ENCODE results near the gene SLC2A4RG. TPM values are rescaled to one million over a fixed set of nuclear protein-coding genes. Genes with fewer than 3 reads are reported as not detected.
A peak's percentile ranks its signal among the peaks of the same experiment; 100 is the strongest.

The SLC2A4RG gene
- total and polyA plus RNA-seq, 2 of the 13 experiments (the other 11 are each of a cell fraction or from before 2014, with no cell fraction given), result 91.4 to 95.9 TPM

DNA sequence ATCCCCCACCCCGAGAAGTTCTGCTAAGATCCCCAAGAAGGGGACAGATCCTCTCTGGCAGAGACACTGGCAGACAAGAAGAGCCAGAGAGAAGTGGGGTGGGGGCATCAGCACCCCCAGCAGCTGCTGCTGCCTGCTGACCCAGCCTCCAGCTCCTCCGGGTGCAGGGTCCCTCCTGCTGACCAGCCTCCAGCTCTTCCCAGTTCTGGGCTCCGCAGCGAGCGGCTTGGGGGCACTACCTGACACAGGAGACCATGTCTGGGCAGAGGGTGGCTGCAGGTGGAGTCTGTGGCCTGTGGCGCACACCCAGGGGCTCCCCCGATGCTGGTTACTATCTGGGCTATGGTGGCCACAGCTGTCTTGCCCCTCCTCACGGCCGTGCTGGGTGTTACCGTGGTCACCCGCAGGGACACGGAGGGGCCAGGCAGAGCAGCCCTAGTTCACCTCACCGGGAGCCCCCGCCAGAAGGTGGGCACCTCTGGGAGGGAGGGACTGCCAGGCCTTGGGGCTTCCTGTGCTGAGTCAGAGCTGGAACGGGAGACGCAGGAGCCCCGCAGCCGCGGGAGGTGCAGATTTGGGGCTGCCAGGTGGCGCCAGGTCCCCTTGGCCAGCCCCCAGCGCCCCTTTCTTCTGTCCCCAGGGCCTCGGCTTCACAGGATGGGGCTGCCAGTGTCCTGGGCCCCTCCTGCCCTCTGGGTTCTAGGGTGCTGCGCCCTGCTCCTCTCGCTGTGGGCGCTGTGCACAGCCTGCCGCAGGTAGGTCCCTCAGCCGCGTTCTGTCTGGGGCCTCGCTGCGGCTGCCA is 2.5 kb upstream of the SLC2A4RG start (continued):
- no peak for TF ChIP-seq JDP2 (CRISPR knock-in tag; IDR thresholded peaks at IDR 0.05; ENCODE audit: borderline replicate concordance)
- peak; percentile 18; the same call in 1 of the 2 replicates for TF ChIP-seq ZNF276 (CRISPR knock-in tag; IDR thresholded peaks at IDR 0.05; ENCODE audit: low read depth)
- no peak; the same call in 1 of the 2 replicates for TF ChIP-seq KAT7 (CRISPR knock-in tag; IDR thresholded peaks at IDR 0.05; ENCODE audit: borderline replicate concordance)
- TF ChIP-seq ARNTL (CRISPR knock-in tag; IDR thresholded peaks at IDR 0.05), result no peak; the same call in 1 of the 2 replicates
- TF ChIP-seq E2F1 (CRISPR knock-in tag; IDR thresholded peaks at IDR 0.05), result peak; percentile 30; the same call in 1 of the 2 replicates
- no peak for TF ChIP-seq ARNT (IDR thresholded peaks at IDR 0.05)
- no peak; the same call in 1 of the 2 replicates for TF ChIP-seq MXD1 (CRISPR knock-in tag; IDR thresholded peaks at IDR 0.05)
- TF ChIP-seq RBFOX2 (IDR thresholded peaks at IDR 0.05; ENCODE audit: low read depth, low read length), result peak; percentile 81
- 0 out of 2 replicates have a peak, but pooled peaks have one; percentile 46 for TF ChIP-seq ZNF484 (CRISPR knock-in tag; IDR thresholded peaks at IDR 0.05; ENCODE audit: borderline replicate concordance, low read depth)
- no peak; the same call in none of the 2 replicates for TF ChIP-seq ZNF710 (CRISPR knock-in tag; IDR thresholded peaks at IDR 0.05; ENCODE audit: borderline replicate concordance)
- TF ChIP-seq KDM1A (CRISPR knock-in tag; IDR thresholded peaks at IDR 0.05), result no peak
- TF ChIP-seq ZNF101 (CRISPR knock-in tag; IDR thresholded peaks at IDR 0.05; ENCODE audit: borderline replicate concordance, low read depth), result no peak
- TF ChIP-seq NR2F1 (CRISPR knock-in tag; IDR thresholded peaks at IDR 0.05), result no peak
- TF ChIP-seq ZNF614 (CRISPR knock-in tag; IDR thresholded peaks at IDR 0.05; ENCODE audit: borderline replicate concordance), result no peak
- TF ChIP-seq POLR2G (IDR thresholded peaks at IDR 0.05; ENCODE audit: low read depth, low read length), result peak; percentile 63; the same call in 1 of the 2 replicates
- TF ChIP-seq, protein P1, sequence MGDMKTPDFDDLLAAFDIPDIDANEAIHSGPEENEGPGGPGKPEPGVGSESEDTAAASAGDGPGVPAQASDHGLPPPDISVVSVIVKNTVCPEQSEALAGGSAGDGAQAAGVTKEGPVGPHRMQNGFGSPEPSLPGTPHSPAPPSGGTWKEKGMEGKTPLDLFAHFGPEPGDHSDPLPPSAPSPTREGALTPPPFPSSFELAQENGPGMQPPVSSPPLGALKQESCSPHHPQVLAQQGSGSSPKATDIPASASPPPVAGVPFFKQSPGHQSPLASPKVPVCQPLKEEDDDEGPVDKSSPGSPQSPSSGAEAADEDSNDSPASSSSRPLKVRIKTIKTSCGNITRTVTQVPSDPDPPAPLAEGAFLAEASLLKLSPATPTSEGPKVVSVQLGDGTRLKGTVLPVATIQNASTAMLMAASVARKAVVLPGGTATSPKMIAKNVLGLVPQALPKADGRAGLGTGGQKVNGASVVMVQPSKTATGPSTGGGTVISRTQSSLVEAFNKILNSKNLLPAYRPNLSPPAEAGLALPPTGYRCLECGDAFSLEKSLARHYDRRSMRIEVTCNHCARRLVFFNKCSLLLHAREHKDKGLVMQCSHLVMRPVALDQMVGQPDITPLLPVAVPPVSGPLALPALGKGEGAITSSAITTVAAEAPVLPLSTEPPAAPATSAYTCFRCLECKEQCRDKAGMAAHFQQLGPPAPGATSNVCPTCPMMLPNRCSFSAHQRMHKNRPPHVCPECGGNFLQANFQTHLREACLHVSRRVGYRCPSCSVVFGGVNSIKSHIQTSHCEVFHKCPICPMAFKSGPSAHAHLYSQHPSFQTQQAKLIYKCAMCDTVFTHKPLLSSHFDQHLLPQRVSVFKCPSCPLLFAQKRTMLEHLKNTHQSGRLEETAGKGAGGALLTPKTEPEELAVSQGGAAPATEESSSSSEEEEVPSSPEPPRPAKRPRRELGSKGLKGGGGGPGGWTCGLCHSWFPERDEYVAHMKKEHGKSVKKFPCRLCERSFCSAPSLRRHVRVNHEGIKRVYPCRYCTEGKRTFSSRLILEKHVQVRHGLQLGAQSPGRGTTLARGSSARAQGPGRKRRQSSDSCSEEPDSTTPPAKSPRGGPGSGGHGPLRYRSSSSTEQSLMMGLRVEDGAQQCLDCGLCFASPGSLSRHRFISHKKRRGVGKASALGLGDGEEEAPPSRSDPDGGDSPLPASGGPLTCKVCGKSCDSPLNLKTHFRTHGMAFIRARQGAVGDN (CRISPR knock-in tag; IDR thresholded peaks at IDR 0.05), result peak; percentile 71
- TF ChIP-seq CC2D1A (CRISPR knock-in tag; IDR thresholded peaks at IDR 0.05), result 0 out of 2 replicates have a peak, but pooled peaks have one; percentile 83
- TF ChIP-seq ZNF720 (CRISPR knock-in tag; IDR thresholded peaks at IDR 0.05), result no peak
- peak; percentile 25 for TF ChIP-seq ETV5 (CRISPR knock-in tag; IDR thresholded peaks at IDR 0.05; ENCODE audit: borderline replicate concordance)

Measured in HepG2 (cell line).